ENCODE data around the gene MRPL12. TPM values are rescaled to one million over a fixed set of nuclear protein-coding genes. Genes with fewer than 3 reads are reported as not detected.

Gene MRPL12
- polyA plus RNA-seq, 4 donors = 46.3 to 258 (median 170) TPM

DNA sequence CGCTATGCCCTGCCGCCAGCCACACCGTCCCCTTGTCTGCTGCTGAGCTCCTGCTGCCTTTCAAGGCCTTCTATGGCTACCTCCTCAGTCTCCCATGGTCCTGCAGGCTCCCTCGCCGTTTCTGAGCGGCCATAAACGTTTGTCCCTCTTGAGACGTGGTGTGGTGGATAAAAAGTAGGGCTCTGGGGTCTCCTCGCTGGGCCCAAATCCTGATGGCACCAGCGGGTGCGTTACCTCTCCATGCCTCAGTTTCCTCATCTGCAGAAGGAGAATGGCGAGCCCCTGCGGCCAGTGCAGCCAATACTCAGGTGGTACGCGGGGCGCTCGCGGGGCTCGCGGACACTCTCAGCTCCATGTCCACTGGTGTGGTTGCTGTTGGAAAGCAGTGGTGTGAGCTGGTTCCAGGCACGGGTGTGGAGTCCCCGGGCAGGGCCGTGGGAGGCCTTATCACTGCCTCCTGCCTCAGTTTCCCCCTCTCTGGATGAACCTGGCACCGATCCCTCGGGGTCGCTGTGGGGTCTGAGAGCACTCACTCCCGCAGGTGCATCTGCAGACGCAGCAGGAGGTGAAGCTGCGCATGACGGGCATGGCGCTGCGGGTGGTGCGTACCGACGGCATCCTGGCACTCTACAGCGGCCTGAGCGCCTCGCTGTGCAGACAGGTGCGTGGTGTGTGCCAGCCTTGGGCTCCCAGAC lies 11.4 kb downstream of the MRPL12 start:
- FAIRE-seq = no peak
- peak overlapping the region in 1 of 3 donors; percentile 49 for H3K27ac ChIP-seq (ENCODE audit: low read depth in 1 of 3, low read length in 2 of 3)
- H3K36me3 ChIP-seq (ENCODE audit: control insufficient read depth in 3 of 3, insufficient read depth in 2 of 3, low read depth in 1 of 3, low read length in 3 of 3) = peaks cover 0 to 52% (median 0%) of the 10 kb centered on the region in 3 donors
- 89 to 94% (median 94%) methylated on average over 37 to 39 of the region's 39 CpGs for WGBS, 3 donors
- peaks cover 4 to 30% (median 5%) of the 10 kb centered on the region in 3 donors for H3K4me1 ChIP-seq (ENCODE audit: control insufficient read depth in 3 of 3, insufficient read depth in 2 of 3, low read depth in 1 of 3, low read length in 2 of 3)
- DNase-seq = no peak
- peaks cover 0 to 2% (median 0%) of the 10 kb centered on the region in 3 donors for H3K27me3 ChIP-seq (ENCODE audit: control insufficient read depth in 3 of 3, insufficient read depth in 3 of 3, low read length in 3 of 3)
- H3K4me3 ChIP-seq (ENCODE audit: low read depth in 1 of 3, low read length in 3 of 3) = peak overlapping the region in 1 of 3 donors; percentile 74
- H3K9me3 ChIP-seq (ENCODE audit: control insufficient read depth in 2 of 2, insufficient read depth in 1 of 2, low read depth in 1 of 2, low read length in 1 of 2) = no peaks in the 10 kb centered on the region

DNA sequence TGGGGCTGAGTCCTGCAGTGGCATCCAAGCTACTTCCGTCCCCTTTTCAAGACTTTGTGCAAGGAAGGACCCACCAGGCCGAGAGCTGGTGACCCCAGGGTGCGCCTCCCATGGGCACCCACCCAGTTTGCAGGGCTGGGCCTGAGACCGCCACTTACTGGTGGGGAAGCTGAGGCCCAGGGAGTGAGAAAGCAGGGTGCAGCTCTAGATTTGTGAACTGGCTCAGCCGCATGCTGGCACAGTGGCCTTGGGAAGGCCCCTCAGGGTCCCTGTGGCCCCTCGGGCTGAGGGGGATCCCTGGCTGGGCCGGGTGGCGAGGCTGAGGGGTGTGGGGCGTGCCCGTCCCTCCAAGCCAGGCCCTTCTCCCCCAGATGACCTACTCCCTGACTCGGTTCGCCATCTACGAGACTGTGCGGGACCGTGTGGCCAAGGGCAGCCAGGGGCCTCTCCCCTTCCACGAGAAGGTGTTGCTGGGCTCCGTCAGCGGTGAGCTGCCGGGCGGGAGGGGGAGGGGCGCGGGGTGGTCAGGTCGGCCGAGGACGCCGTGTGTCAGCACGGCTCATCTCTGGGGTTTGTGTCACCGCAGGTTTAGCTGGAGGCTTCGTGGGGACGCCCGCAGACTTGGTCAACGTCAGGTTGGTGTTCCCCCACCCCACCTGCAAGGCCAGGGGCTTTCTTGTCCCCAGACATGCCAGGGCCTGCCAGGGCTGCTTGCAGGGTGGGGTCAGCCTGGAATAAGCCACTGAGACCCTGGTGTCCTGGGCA lies 12.1 kb downstream of the MRPL12 start:
- Histone ChIP-seq H3K27ac (ENCODE audit: low read depth in 1 of 3, low read length in 2 of 3) (no peak overlapping the region), H3K27me3 (ENCODE audit: control insufficient read depth in 3 of 3, insufficient read depth in 3 of 3, low read length in 3 of 3) (peaks cover 0 to 2% (median 0%) of the 10 kb centered on the region in 3 donors), H3K9me3 (ENCODE audit: control insufficient read depth in 2 of 2, insufficient read depth in 1 of 2, low read depth in 1 of 2, low read length in 1 of 2) (no peaks in the 10 kb centered on the region), H3K4me1 (ENCODE audit: control insufficient read depth in 3 of 3, insufficient read depth in 2 of 3, low read depth in 1 of 3, low read length in 2 of 3) (peaks cover 2 to 26% (median 4%) of the 10 kb centered on the region in 3 donors), H3K4me3 (ENCODE audit: low read depth in 1 of 3, low read length in 3 of 3) (no peak overlapping the region), H3K36me3 (ENCODE audit: control insufficient read depth in 3 of 3, insufficient read depth in 2 of 3, low read depth in 1 of 3, low read length in 3 of 3) (peaks cover 0 to 56% (median 0%) of the 10 kb centered on the region in 3 donors)
- FAIRE-seq (no peak), DNase-seq (no peak)
- 92% methylated on average over 22 to 32 of the region's 32 CpGs for WGBS, 3 donors

DNA sequence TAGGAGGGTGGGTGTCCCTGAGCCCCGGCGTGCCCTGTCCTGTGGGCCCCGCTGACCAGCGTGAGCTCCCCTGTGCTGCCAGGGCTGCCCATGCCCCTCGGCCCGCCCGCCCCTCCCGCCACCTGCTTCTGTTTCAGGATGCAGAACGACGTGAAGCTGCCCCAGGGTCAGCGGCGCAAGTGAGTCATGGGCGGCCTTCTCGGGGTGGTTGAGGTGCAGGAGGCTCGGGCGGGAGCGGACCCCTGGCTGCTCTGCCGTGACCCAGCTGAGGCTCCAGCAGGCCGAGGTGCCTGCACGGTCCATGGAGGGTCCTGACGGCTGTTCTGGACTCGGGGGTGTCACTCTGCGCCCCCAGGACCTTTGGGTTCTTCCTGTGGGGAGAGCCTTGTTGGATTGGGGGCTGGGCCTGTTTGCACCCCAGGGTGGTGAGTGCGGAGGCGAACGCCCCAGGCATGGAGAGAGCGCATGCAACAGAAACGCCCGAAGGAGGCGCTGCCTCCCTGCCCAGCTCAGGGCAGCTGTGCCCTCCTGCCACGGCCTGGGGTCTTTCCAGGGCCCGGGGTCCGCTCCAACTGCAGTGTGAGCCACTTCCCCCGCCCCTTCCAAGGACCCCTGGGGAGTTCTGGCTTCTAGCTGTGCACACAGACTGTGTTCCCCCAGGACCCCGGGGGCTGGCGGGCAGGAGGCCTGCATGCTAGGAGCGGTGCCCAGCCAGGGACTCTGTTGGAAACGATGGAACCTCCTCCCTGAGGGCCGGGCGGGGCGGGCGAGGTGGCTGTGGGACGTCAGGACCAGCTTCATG lies 12.9 kb downstream of the MRPL12 start:
- Histone ChIP-seq H3K9me3 (ENCODE audit: control insufficient read depth in 2 of 2, insufficient read depth in 1 of 2, low read depth in 1 of 2, low read length in 1 of 2) (no peaks in the 10 kb centered on the region), H3K4me1 (ENCODE audit: control insufficient read depth in 3 of 3, insufficient read depth in 2 of 3, low read depth in 1 of 3, low read length in 2 of 3) (peaks cover under 1 to 18% (median 4%) of the 10 kb centered on the region in 3 donors), H3K36me3 (ENCODE audit: control insufficient read depth in 3 of 3, insufficient read depth in 2 of 3, low read depth in 1 of 3, low read length in 3 of 3) (peaks cover 0 to 64% (median 0%) of the 10 kb centered on the region in 3 donors), H3K27me3 (ENCODE audit: control insufficient read depth in 3 of 3, insufficient read depth in 3 of 3, low read length in 3 of 3) (no peaks in the 10 kb centered on the region), H3K27ac (ENCODE audit: low read depth in 1 of 3, low read length in 2 of 3) (no peak overlapping the region), H3K4me3 (ENCODE audit: low read depth in 1 of 3, low read length in 3 of 3) (no peak overlapping the region)
- DNase-seq = no peak
- WGBS, 3 donors = 89 to 91% (median 90%) methylated on average over 36 to 43 of the region's 43 CpGs
- FAIRE-seq = no peak

DNA sequence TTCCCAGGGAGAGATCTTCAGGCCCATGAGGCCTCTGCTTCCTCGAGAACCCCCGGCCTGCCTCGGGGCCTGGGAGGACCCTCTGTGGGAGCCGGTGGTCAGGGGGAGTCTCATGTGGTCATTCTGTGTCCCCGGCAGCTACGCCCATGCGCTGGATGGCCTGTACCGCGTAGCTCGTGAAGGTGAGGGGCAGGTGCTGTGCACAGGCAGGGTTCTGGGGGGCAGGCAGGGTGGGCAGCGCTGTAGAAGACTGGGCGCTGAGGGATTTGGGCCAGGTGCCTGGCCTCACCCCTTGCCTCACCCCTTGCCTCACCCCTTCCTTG lies 13.5 kb downstream of the MRPL12 start:
- H3K9me3 ChIP-seq (ENCODE audit: control insufficient read depth in 2 of 2, insufficient read depth in 1 of 2, low read depth in 1 of 2, low read length in 1 of 2) = no peaks in the 10 kb centered on the region
- no peak for FAIRE-seq
- DNase-seq = no peak
- H3K4me3 ChIP-seq (ENCODE audit: low read depth in 1 of 3, low read length in 3 of 3) = no peak overlapping the region
- H3K4me1 ChIP-seq (ENCODE audit: control insufficient read depth in 3 of 3, insufficient read depth in 2 of 3, low read depth in 1 of 3, low read length in 2 of 3) = peaks cover 0 to 13% (median 2%) of the 10 kb centered on the region in 3 donors
- peaks cover 0 to 65% (median 0%) of the 10 kb centered on the region in 3 donors for H3K36me3 ChIP-seq (ENCODE audit: control insufficient read depth in 3 of 3, insufficient read depth in 2 of 3, low read depth in 1 of 3, low read length in 3 of 3)
- H3K27me3 ChIP-seq (ENCODE audit: control insufficient read depth in 3 of 3, insufficient read depth in 3 of 3, low read length in 3 of 3) = no peaks in the 10 kb centered on the region
- H3K27ac ChIP-seq (ENCODE audit: low read depth in 1 of 3, low read length in 2 of 3) = no peak overlapping the region
- WGBS, 3 donors = 93 to 95% (median 95%) methylated on average over 11 to 12 of the region's 12 CpGs

DNA sequence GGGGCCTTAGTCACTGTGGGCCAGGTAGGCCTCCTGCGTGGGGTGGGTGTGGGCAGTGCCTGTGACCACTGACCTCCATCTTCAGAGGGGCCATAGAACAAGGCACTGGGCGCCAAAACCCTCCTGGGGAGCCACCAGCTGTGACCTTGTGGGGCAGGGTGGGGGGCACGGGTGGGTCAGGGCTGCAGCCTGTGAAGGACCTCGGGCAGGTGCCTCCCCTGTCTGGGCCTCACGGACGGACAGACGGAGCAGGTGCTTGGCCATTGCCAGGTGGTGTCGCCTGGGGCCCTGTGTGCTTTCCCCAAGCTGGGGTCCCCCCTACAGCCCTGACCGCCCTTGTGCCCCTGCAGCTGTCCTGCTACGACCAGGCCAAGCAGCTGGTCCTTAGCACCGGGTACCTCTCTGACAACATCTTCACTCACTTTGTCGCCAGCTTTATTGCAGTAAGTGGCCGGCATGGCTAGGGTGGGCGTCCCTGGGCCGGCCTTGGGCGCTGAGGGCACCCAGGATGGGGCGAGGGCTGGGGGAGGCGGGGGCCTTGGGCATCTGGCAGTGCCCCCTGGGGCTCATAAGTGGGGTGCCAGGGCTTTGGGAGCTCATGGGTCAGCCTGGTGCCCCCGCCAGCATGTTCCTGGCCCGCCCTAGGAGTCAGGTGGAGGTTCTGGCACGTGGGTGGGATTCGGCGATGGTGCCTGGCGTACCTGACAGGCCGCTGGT lies 14.0 kb downstream of the MRPL12 start:
- FAIRE-seq (no peak), DNase-seq (no peak)
- Histone ChIP-seq H3K27me3 (ENCODE audit: control insufficient read depth in 3 of 3, insufficient read depth in 3 of 3, low read length in 3 of 3) (no peaks in the 10 kb centered on the region), H3K27ac (ENCODE audit: low read depth in 1 of 3, low read length in 2 of 3) (no peak overlapping the region), H3K9me3 (ENCODE audit: control insufficient read depth in 2 of 2, insufficient read depth in 1 of 2, low read depth in 1 of 2, low read length in 1 of 2) (no peaks in the 10 kb centered on the region), H3K36me3 (ENCODE audit: control insufficient read depth in 3 of 3, insufficient read depth in 2 of 3, low read depth in 1 of 3, low read length in 3 of 3) (peaks cover 0 to 65% (median 0%) of the 10 kb centered on the region in 3 donors), H3K4me1 (ENCODE audit: control insufficient read depth in 3 of 3, insufficient read depth in 2 of 3, low read depth in 1 of 3, low read length in 2 of 3) (peaks cover 2 to 13% (median 2%) of the 10 kb centered on the region in 3 donors), H3K4me3 (ENCODE audit: low read depth in 1 of 3, low read length in 3 of 3) (no peak overlapping the region)
- WGBS, 3 donors = 95 to 96% (median 96%) methylated on average over 24 to 25 of the region's 25 CpGs

DNA sequence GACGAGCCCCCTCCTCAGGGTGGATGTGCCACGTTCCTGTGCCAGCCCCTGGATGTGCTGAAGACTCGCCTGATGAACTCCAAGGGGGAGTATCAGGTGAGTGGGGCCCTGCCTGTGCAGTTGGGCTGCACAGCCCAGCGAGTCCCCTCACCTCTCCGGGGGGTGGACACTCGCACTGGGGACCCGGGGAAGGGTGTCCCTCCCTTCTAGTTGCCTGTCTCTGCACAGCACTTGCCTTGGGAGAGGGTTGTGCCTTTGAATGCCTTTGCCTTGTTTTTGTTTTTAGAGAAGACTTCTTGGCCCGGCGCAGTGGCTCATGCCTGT lies 14.6 kb downstream of the MRPL12 start:
- no peaks in the 10 kb centered on the region for H3K9me3 ChIP-seq (ENCODE audit: control insufficient read depth in 2 of 2, insufficient read depth in 1 of 2, low read depth in 1 of 2, low read length in 1 of 2)
- 94 to 96% (median 95%) methylated on average over 9 of the region's 9 CpGs for WGBS, 3 donors
- no peak overlapping the region for H3K4me3 ChIP-seq (ENCODE audit: low read depth in 1 of 3, low read length in 3 of 3)
- FAIRE-seq (no peak), DNase-seq (no peak)
- peaks cover 1 to 17% (median 2%) of the 10 kb centered on the region in 3 donors for H3K4me1 ChIP-seq (ENCODE audit: control insufficient read depth in 3 of 3, insufficient read depth in 2 of 3, low read depth in 1 of 3, low read length in 2 of 3)
- H3K36me3 ChIP-seq (ENCODE audit: control insufficient read depth in 3 of 3, insufficient read depth in 2 of 3, low read depth in 1 of 3, low read length in 3 of 3) = peaks cover 0 to 65% (median 0%) of the 10 kb centered on the region in 3 donors
- no peaks in the 10 kb centered on the region for H3K27me3 ChIP-seq (ENCODE audit: control insufficient read depth in 3 of 3, insufficient read depth in 3 of 3, low read length in 3 of 3)
- no peak overlapping the region for H3K27ac ChIP-seq (ENCODE audit: low read depth in 1 of 3, low read length in 2 of 3)

DNA sequence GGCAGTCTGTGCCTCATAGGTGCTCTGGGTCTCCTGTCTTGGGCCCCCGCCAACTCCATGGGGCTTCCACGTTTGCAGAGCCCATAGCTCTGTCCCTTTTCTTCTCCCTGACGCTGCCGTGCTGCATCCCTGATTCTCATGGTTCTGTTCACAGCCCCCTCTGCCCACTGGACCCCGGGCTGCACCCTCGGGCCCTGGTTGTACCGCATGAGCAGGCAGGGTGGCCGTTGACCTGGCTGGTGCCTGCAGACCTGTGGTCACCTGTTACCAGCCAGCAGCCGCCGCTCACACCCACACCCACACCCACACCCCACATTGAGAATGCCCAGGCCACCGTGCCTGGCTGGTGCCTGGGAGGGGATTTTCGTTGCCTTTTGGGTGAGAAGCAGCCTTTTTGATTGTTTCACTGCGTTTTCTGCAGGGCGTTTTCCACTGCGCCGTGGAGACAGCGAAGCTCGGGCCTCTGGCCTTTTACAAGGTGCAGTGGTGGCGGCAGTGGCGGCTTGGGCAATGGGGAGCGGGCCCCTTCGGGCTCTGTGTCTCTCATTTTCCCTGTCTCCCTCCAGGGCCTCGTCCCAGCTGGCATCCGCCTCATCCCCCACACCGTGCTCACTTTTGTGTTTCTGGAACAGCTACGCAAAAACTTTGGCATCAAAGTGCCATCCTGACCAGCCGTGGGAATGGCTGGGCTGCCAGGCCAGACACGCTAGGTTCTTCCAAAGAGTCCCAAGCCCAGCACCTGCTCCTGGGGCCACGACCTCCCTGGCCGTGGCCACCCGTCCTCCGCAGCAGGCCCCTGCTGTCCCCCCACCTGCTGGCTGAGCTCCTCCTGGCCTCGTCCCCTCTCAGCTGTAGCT lies 16.5 kb downstream of the MRPL12 start:
- no peak for FAIRE-seq
- Histone ChIP-seq H3K27ac (ENCODE audit: low read depth in 1 of 3, low read length in 2 of 3) (no peak overlapping the region), H3K4me1 (ENCODE audit: control insufficient read depth in 3 of 3, insufficient read depth in 2 of 3, low read depth in 1 of 3, low read length in 2 of 3) (peaks cover 0 to 7% (median 2%) of the 10 kb centered on the region in 3 donors), H3K36me3 (ENCODE audit: control insufficient read depth in 3 of 3, insufficient read depth in 2 of 3, low read depth in 1 of 3, low read length in 3 of 3) (peaks cover 0 to 60% (median 0%) of the 10 kb centered on the region in 3 donors), H3K4me3 (ENCODE audit: low read depth in 1 of 3, low read length in 3 of 3) (no peak overlapping the region), H3K27me3 (ENCODE audit: control insufficient read depth in 3 of 3, insufficient read depth in 3 of 3, low read length in 3 of 3) (no peaks in the 10 kb centered on the region), H3K9me3 (ENCODE audit: control insufficient read depth in 2 of 2, insufficient read depth in 1 of 2, low read depth in 1 of 2, low read length in 1 of 2) (no peaks in the 10 kb centered on the region)
- 82 to 91% (median 85%) methylated on average over 32 of the region's 33 CpGs for WGBS, 3 donors
- no peak for DNase-seq
